ENCODE measurements around the gene CTBP1.

DNA sequence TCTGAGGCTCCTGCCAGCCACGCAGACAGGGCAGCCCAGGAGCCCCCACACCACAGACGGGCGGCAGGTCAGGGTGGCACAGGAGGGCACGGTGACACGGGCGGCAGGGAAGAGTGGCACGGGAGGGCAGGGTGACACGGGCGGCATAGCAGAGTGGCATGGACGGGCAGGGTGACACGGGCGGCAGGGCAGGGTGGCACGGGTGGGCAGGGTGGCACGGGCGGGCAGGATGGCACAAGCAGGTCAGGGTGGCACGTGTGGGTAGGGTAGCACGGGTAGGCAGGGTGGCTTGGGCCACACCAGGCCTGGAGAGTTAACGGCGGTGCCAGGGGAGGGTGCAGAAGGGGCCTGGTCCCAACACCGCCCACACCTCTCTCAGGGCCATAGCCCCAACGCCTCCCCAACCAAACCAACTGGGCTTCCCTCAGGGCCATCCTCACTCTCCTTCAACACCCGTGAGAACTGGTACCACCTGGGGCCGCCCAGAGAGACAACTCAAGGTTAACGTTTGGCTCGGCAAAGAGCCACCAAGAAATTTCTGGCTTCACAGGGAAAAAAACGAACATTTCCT, 3.4 kb downstream of the CTBP1 start:
- TF ChIP-seq, protein P1, sequence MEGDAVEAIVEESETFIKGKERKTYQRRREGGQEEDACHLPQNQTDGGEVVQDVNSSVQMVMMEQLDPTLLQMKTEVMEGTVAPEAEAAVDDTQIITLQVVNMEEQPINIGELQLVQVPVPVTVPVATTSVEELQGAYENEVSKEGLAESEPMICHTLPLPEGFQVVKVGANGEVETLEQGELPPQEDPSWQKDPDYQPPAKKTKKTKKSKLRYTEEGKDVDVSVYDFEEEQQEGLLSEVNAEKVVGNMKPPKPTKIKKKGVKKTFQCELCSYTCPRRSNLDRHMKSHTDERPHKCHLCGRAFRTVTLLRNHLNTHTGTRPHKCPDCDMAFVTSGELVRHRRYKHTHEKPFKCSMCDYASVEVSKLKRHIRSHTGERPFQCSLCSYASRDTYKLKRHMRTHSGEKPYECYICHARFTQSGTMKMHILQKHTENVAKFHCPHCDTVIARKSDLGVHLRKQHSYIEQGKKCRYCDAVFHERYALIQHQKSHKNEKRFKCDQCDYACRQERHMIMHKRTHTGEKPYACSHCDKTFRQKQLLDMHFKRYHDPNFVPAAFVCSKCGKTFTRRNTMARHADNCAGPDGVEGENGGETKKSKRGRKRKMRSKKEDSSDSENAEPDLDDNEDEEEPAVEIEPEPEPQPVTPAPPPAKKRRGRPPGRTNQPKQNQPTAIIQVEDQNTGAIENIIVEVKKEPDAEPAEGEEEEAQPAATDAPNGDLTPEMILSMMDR (IDR thresholded peaks at IDR 0.05; ENCODE audit: low read length) = no peak
- no peak for TF ChIP-seq EZH2 (IDR thresholded peaks at IDR 0.05; ENCODE audit: borderline replicate concordance, low read length)

Measured in OCI-LY1 (cell line).